ENCODE data around the gene DCAF4.
"Not testable (repeated sequence)": the region's sequence is repeated elsewhere in the genome, so short reads cannot be mapped to it uniquely, and the experiment has no call there.

DCAF4 gene

GRCh38 chr14:72998252-72998903 lies 72.1 kb downstream of the DCAF4 start:
- H3K27ac Mint-ChIP-seq: no peak overlapping the region
- ATAC-seq: no peak
- H3K4me1 Mint-ChIP-seq: peaks cover 7% of the 10 kb centered on the region
- H3K9me3 Mint-ChIP-seq: no peaks in the 10 kb centered on the region
- peaks cover 49% of the 10 kb centered on the region for H3K36me3 Mint-ChIP-seq
- H3K27me3 Mint-ChIP-seq: no peaks in the 10 kb centered on the region
- no peak overlapping the region for H3K4me3 Mint-ChIP-seq

DNA sequence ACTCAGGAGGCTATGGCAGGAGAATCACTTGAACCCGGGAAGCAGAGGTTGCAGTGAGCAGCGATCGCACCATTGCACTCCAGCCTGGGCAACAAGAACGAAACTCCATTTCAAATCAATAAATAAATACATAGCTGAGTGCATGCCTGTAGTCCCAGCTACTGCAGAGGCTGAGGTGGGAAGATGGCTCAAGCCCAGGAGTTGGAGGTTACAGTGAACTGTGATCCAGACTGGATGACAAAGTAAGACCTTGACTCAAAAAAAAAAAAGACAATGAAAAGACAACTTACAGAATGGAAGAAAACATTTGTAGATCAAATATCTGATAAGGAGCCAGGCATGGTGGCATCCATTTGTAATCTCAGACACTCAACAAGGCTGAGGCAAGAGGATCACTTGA lies 73.1 kb downstream of the DCAF4 start:
- peaks cover 56% of the 10 kb centered on the region for H3K36me3 Mint-ChIP-seq
- H3K27me3 Mint-ChIP-seq: no peaks in the 10 kb centered on the region
- peaks cover 7% of the 10 kb centered on the region for H3K4me1 Mint-ChIP-seq
- no peak for ATAC-seq
- no peak overlapping the region for H3K27ac Mint-ChIP-seq
- H3K4me3 Mint-ChIP-seq: no peak overlapping the region
- no peaks in the 10 kb centered on the region for H3K9me3 Mint-ChIP-seq

GRCh38 chr14:73000073-73000472 lies 73.8 kb downstream of the DCAF4 start:
- ATAC-seq: no peak
- Mint-ChIP-seq H3K4me1 (peaks cover 7% of the 10 kb centered on the region), H3K9me3 (no peaks in the 10 kb centered on the region), H3K4me3 (no peak overlapping the region), H3K36me3 (peaks cover 48% of the 10 kb centered on the region), H3K27me3 (no peaks in the 10 kb centered on the region), H3K27ac (no peak overlapping the region)

GRCh38 chr14:73003681-73004080 lies 77.4 kb downstream of the DCAF4 start:
- no peak for ATAC-seq
- H3K9me3 Mint-ChIP-seq: no peaks in the 10 kb centered on the region
- no peaks in the 10 kb centered on the region for H3K27me3 Mint-ChIP-seq
- H3K36me3 Mint-ChIP-seq: peaks cover 14% of the 10 kb centered on the region
- no peak overlapping the region for H3K4me3 Mint-ChIP-seq
- peaks cover 7% of the 10 kb centered on the region for H3K4me1 Mint-ChIP-seq
- no peak overlapping the region for H3K27ac Mint-ChIP-seq

DNA sequence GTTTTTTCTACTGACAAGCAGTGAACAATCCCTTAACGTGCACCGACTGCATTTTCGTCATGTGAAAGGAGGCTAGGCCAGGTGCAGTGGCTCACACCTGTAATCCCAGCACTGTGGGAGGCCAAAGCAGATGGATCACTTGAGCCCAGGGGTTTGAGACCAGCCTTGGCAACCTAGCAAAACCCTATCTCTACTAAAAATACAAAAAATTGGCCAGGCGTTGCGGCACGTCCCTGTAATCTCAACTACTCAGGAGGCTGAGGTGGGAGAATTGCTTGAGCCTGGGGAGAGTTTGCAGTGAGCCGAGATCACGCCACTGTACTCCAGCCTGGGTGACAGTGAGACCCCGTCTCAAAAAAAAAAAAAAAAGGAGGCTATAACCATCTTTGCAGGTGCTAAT lies 78.4 kb downstream of the DCAF4 start:
- not testable (repeated sequence) for H3K4me3 Mint-ChIP-seq, H3K27ac Mint-ChIP-seq, ATAC-seq, H3K4me1 Mint-ChIP-seq, H3K9me3 Mint-ChIP-seq, H3K36me3 Mint-ChIP-seq, H3K27me3 Mint-ChIP-seq

GRCh38 chr14:73007835-73008234 lies 81.6 kb downstream of the DCAF4 start:
- H3K36me3 Mint-ChIP-seq: peaks cover 18% of the 10 kb centered on the region
- no peak overlapping the region for H3K4me3 Mint-ChIP-seq
- H3K27ac Mint-ChIP-seq: no peak overlapping the region
- H3K9me3 Mint-ChIP-seq: no peaks in the 10 kb centered on the region
- peaks cover 6% of the 10 kb centered on the region for H3K4me1 Mint-ChIP-seq
- H3K27me3 Mint-ChIP-seq: no peaks in the 10 kb centered on the region
- no peak for ATAC-seq

DNA sequence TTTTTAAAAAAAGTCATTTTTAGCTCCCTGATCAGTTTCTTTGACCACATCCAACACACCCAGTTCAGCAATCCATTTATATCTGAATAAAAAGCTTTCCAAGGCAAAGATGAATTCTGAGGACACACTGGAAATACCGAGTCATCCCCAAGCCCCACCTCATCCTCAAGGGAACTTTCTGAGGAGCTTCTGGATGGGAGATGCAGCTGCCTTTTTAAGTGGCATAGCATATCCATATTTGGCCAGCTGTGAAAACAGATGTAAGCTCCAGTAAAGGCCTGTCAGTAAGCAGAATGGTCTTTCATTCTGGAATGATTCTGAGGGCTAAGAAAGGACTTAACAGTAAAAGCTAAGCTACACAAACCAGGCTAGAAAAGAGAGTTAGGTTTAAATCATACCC lies 82.2 kb downstream of the DCAF4 start:
- Mint-ChIP-seq H3K9me3 (no peaks in the 10 kb centered on the region), H3K4me1 (peaks cover 13% of the 10 kb centered on the region), H3K4me3 (no peak overlapping the region), H3K36me3 (peaks cover 24% of the 10 kb centered on the region), H3K27me3 (no peaks in the 10 kb centered on the region), H3K27ac (no peak overlapping the region)
- ATAC-seq: no peak

Data from stimulated activated memory B cell treated with anti-CD40 and anti-IgM and Interleukin-4, amounts not matched to agents 10 μg/mL and 1 μg/mL and 100 μg/mL, for 72 hours (primary cell).